ENCODE results near the gene KRT1.

DNA sequence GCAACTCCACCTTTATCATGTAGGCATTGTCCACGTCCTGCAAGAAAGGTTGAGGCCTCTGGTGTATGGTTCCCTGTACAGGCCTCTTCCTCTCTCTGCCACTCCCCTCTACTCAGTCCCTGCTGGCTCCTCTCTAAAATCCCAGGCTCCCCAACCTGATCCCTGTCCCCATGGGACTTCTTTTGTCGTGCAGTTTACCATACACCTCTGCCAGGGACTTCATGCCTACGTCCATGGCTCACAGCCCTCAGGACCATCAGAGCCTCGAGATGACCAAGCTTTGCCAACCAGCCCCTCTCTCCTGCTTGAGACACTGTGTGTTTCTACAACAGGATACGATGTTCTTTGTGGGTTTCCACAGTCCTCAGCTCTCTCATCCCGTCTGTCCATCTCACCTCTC is 31.1 kb downstream of the KRT1 start:
- TF ChIP-seq, protein P1, sequence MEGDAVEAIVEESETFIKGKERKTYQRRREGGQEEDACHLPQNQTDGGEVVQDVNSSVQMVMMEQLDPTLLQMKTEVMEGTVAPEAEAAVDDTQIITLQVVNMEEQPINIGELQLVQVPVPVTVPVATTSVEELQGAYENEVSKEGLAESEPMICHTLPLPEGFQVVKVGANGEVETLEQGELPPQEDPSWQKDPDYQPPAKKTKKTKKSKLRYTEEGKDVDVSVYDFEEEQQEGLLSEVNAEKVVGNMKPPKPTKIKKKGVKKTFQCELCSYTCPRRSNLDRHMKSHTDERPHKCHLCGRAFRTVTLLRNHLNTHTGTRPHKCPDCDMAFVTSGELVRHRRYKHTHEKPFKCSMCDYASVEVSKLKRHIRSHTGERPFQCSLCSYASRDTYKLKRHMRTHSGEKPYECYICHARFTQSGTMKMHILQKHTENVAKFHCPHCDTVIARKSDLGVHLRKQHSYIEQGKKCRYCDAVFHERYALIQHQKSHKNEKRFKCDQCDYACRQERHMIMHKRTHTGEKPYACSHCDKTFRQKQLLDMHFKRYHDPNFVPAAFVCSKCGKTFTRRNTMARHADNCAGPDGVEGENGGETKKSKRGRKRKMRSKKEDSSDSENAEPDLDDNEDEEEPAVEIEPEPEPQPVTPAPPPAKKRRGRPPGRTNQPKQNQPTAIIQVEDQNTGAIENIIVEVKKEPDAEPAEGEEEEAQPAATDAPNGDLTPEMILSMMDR (conservative IDR thresholded peaks at IDR 0.05 in 1 of 2, IDR thresholded peaks at IDR 0.05 in 1 of 2; ENCODE audit: low read depth in 1 of 2, low read length in 2 of 2): no peak
- TF ChIP-seq EZH2 (IDR thresholded peaks at IDR 0.05; ENCODE audit: low read length, missing control alignments): no peak

All from fibroblast of lung (primary cell).